B cell (primary cell): ENCODE measurements around the gene IMMP2L.

ENCODE experiments used
- CTCF ChIP-seq: fragments of 200-600 bp; IDR thresholded peaks from one replicate; pipeline ENCODE4 v1.8.0; 2022; ENCODE audit warnings: antibody characterized with exemption, mild to moderate bottlenecking
- EZH2 ChIP-seq: IDR thresholded peaks from 2 replicates; pipeline ENCODE4 v1.6.1; 2012; ENCODE audit warnings: borderline replicate concordance, low read depth, mild to moderate bottlenecking, moderate library complexity, low read length; ENCODE audit not compliant: insufficient read depth, poor library complexity, severe bottlenecking

GRCh38 chr7:111012799-111013675 is 549.3 kb downstream of the IMMP2L start:
- TF ChIP-seq CTCF, result no peak
- TF ChIP-seq EZH2, result no peak
